ENCODE data around the gene MTHFD2L.

DNA sequence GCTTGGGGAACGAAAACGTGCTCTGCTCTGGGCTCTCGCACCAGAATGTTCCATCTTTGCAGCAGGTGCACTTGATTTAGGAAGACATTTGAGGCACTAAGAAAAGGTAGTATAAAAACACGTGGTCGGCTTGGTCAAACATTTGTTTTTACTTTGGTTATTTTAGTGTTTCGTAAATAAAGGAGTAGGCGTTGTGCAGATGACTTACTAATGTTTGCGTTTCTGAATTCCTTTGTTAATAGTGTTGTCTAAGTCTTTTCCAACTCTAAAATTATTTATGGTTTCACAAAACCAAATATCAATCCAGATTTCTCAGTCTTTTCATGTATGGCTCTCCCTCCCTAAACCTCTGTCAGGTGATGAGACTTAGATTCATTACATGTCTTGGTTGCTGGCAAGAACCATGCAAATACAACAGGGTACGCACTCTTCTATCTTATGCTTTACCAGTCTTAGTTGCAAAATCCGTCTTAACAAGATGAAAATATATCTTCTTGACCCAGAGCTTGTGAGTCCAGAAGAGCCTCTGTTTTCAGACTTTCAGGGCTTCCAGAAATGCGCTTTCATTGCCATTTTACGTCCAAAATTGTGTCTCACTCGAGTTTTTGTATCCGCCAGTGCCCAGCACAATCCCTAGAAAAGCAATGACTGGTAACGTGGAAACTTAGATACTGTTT, 686 bp downstream of the MTHFD2L start:
- TF ChIP-seq, protein P1, sequence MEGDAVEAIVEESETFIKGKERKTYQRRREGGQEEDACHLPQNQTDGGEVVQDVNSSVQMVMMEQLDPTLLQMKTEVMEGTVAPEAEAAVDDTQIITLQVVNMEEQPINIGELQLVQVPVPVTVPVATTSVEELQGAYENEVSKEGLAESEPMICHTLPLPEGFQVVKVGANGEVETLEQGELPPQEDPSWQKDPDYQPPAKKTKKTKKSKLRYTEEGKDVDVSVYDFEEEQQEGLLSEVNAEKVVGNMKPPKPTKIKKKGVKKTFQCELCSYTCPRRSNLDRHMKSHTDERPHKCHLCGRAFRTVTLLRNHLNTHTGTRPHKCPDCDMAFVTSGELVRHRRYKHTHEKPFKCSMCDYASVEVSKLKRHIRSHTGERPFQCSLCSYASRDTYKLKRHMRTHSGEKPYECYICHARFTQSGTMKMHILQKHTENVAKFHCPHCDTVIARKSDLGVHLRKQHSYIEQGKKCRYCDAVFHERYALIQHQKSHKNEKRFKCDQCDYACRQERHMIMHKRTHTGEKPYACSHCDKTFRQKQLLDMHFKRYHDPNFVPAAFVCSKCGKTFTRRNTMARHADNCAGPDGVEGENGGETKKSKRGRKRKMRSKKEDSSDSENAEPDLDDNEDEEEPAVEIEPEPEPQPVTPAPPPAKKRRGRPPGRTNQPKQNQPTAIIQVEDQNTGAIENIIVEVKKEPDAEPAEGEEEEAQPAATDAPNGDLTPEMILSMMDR (IDR thresholded peaks at IDR 0.05), result no peak
- no peak for TF ChIP-seq POLR2AphosphoS5 (IDR thresholded peaks at IDR 0.05; ENCODE audit: insufficient read depth in 1 of 2, low read depth in 1 of 2)
